Left lung (tissue), 10 donors: ENCODE measurements around the gene PSTPIP2. TPM values are rescaled to one million over a fixed set of nuclear protein-coding genes. Genes with fewer than 3 reads are reported as not detected.
"Not testable (repeated sequence)": the region's sequence is repeated elsewhere in the genome, so short reads cannot be mapped to it uniquely, and the experiment has no call there.

ENCODE experiments used
- ATAC-seq: fragments of 200-7000 bp; cut with Tn5 transposase; one replicate; pipeline ENCODE4 v1.9.1; 2020; ENCODE audit warnings: moderate library complexity
- DNase-seq, 4 donors: peaks; one replicate each; pipeline ENCODE4 v3.0.0-alpha.2; 2013 to 2020
- H3K27ac ChIP-seq, 2 donors: fragments of 200-600 bp; sonication (generic) in 1 of 2; one replicate each; pipeline versions ENCODE4 v1.5.0 to v1.8.0; 2020 to 2021
- H3K27me3 ChIP-seq, 2 donors: fragments of 200-600 bp; sonication (generic) in 1 of 2; one replicate each; pipeline versions ENCODE4 v1.5.0 to v1.8.0; 2020 to 2021
- H3K36me3 ChIP-seq, 2 donors: fragments of 200-600 bp; sonication (generic) in 1 of 2; one replicate each; pipeline versions ENCODE4 v1.5.0 to v1.8.0; 2020 to 2021
- H3K4me1 ChIP-seq, 2 donors: fragments of 200-600 bp; one replicate each; pipeline ENCODE4 v1.8.0; 2021
- H3K4me3 ChIP-seq, 2 donors: fragments of 200-600 bp; sonication (generic) in 1 of 2; one replicate each; pipeline versions ENCODE4 v1.5.0 to v1.8.0; 2020 to 2021; ENCODE audit warnings: mild to moderate bottlenecking in 1 of 2
- H3K9me3 ChIP-seq, 2 donors: fragments of 200-600 bp; sonication (generic) in 1 of 2; one replicate each; pipeline versions ENCODE4 v1.5.0 to v1.8.0; 2020 to 2021
- intact Hi-C, 2 donors: fragments of 100-400 bp; cut with DNase I; formaldehyde crosslinking; loops; one replicate each; pipeline versions ENCODE4 v1.11.2 to v1.14.2; 2022
- polyA plus RNA-seq, 6 donors: library from polyadenylated mRNA; unstranded; fragments of 120-200 nt; gene quantifications; one replicate each; pipeline ENCODE4 v1.2.1, GENCODE V29; 2013; ENCODE audit not compliant: insufficient read length in 6 of 6
- total RNA-seq, 2 donors: library from RNA; stranded (reverse); fragmentation: NEBNext Ultra II Directional; extraction: Animal tissue kit (Norgen Biotek cat#: 25700); gene quantifications; one replicate each; pipeline ENCODE4 v1.2.1, GENCODE V29; 2021
- TF ChIP-seq, protein P1 (sequence below), 2 donors: fragments of 200-600 bp; sonication (generic) in 1 of 2; IDR thresholded peaks; one replicate each; pipeline versions ENCODE4 v1.5.0 to v1.8.0; 2021; ENCODE audit warnings: antibody characterized with exemption in 2 of 2
- donor health status: DM: no; HTN: yes; CAD: no.
- donor health status: DM: no; HTN: no; CAD: no.

The PSTPIP2 gene
- total and polyA plus RNA-seq, 8 donors = 5.2 to 21.8 (median 7.6) TPM

GRCh38 chr18:45976974-45977373, 95.1 kb downstream of the PSTPIP2 start:
- TF ChIP-seq, protein P1, sequence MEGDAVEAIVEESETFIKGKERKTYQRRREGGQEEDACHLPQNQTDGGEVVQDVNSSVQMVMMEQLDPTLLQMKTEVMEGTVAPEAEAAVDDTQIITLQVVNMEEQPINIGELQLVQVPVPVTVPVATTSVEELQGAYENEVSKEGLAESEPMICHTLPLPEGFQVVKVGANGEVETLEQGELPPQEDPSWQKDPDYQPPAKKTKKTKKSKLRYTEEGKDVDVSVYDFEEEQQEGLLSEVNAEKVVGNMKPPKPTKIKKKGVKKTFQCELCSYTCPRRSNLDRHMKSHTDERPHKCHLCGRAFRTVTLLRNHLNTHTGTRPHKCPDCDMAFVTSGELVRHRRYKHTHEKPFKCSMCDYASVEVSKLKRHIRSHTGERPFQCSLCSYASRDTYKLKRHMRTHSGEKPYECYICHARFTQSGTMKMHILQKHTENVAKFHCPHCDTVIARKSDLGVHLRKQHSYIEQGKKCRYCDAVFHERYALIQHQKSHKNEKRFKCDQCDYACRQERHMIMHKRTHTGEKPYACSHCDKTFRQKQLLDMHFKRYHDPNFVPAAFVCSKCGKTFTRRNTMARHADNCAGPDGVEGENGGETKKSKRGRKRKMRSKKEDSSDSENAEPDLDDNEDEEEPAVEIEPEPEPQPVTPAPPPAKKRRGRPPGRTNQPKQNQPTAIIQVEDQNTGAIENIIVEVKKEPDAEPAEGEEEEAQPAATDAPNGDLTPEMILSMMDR (IDR thresholded peaks at IDR 0.05) = no peak
- DNase-seq = no peak
- peaks cover 0 to 21% of the 10 kb centered on the region in 2 donors for H3K4me1 ChIP-seq
- H3K27me3 ChIP-seq = no peaks in the 10 kb centered on the region
- H3K36me3 ChIP-seq = no peaks in the 10 kb centered on the region
- H3K9me3 ChIP-seq = no peaks in the 10 kb centered on the region
- intact Hi-C loops = no loop called here
- H3K4me3 ChIP-seq = no peak overlapping the region
- H3K27ac ChIP-seq = peak overlapping the region in 1 of 2 donors; percentile 34
- ATAC-seq = no peak

- Histone ChIP-seq H3K27me3 (no peaks in the 10 kb centered on the region), H3K36me3 (no peaks in the 10 kb centered on the region), H3K9me3 (no peaks in the 10 kb centered on the region), H3K27ac (no peak overlapping the region), H3K4me1 (peaks cover 0 to 17% of the 10 kb centered on the region in 2 donors), H3K4me3 (no peak overlapping the region)
- intact Hi-C loops = no loop called here
- TF ChIP-seq, protein P1 (IDR thresholded peaks at IDR 0.05) = no peak
- ATAC-seq (no peak), DNase-seq (no peak)
Observed at GRCh38 chr18:45976566-45976965, 95.5 kb downstream of the PSTPIP2 start.

DNA sequence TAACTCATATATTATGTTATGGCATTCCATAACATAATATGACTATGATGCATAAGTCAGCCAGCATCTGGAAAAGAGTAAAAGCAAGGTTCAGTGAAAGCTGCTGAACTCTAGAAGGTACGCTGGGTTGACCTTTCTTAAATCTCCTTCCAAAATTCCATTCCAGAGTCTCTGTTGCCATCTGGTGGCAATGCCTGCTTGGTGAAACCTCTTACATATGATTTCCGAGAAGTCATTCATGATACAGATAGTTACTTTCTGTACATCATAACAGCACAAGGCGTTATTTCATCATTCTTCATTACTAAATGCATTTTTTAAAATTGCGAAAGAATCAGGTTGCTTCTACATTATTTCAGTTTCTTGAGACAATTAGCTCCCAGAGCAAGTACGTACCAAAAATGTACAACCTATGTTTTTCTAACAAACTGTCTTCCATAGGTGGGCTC, 97.9 kb downstream of the PSTPIP2 start:
- TF ChIP-seq, protein P1 (IDR thresholded peaks at IDR 0.05) = peak; percentile 62 to 73
- peak in 3 of 4 donors; percentile 38 to 66 (median 55) for DNase-seq
- Histone ChIP-seq H3K9me3 (no peaks in the 10 kb centered on the region), H3K27ac (peak overlapping the region in 1 of 2 donors; percentile 86), H3K4me3 (no peak overlapping the region), H3K4me1 (peaks cover 0 to 11% of the 10 kb centered on the region in 2 donors), H3K36me3 (no peaks in the 10 kb centered on the region), H3K27me3 (no peaks in the 10 kb centered on the region)
- ATAC-seq = peak; percentile 93
- intact Hi-C loops = no loop called here

- DNase-seq (peak; percentile 85 to 98 (median 96)), ATAC-seq (peak; percentile 99)
- TF ChIP-seq, protein P1 (IDR thresholded peaks at IDR 0.05) = no peak
- Histone ChIP-seq H3K4me3 (peak within 1 kb of the TSS; percentile 85 to 97), H3K27ac (peak within 1 kb of the TSS; percentile 84 to 86), H3K4me1 (peaks cover 0 to 41% of the 10 kb centered on the region in 2 donors), H3K36me3 (peaks cover 0 to 9% of the 10 kb centered on the region in 2 donors), H3K27me3 (no peaks in the 10 kb centered on the region), H3K9me3 (no peaks in the 10 kb centered on the region)
- intact Hi-C loops = no loop called here
Observed at GRCh38 chr18:45967007-45967706, 104.9 kb downstream of the PSTPIP2 start, which contains the start of gene EPG5. Gene EPG5 (minus strand): TSS chr18:45967329. CDS start chr18:45967239, 90 bp downstream.

GRCh38 chr18:45964913-45965312, 107.1 kb downstream of the PSTPIP2 start:
- H3K9me3 ChIP-seq, H3K27me3 ChIP-seq, DNase-seq, H3K4me3 ChIP-seq, intact Hi-C loops, ATAC-seq, H3K27ac ChIP-seq: not testable (repeated sequence)
- H3K36me3 ChIP-seq = peaks cover 0 to 16% of the 10 kb centered on the region in 2 donors
- H3K4me1 ChIP-seq = peaks cover 0 to 54% of the 10 kb centered on the region in 2 donors
